IPS-18a (cell line): ENCODE data around the gene POLR2F.

Experiments used
- H3K27ac ChIP-seq: one replicate; pipeline ENCODE4 v1.5.1; 2013; ENCODE audit warnings: low read length
- H3K27me3 ChIP-seq: one replicate; pipeline ENCODE4 v1.6.1; 2013; ENCODE audit warnings: mild to moderate bottlenecking, low read length; ENCODE audit not compliant: control insufficient read depth, insufficient read depth
- H3K36me3 ChIP-seq: one replicate; pipeline ENCODE4 v1.6.1; 2013; ENCODE audit warnings: low read depth, low read length; ENCODE audit not compliant: control insufficient read depth
- H3K4me1 ChIP-seq: one replicate; pipeline ENCODE4 v1.6.1; 2013; ENCODE audit warnings: low read depth, low read length; ENCODE audit not compliant: control insufficient read depth
- H3K4me3 ChIP-seq: one replicate; pipeline ENCODE4 v1.5.1; 2013; ENCODE audit warnings: low read length
- H3K9ac ChIP-seq: one replicate; pipeline ENCODE4 v1.6.1; 2013; ENCODE audit warnings: mild to moderate bottlenecking, low read length, moderate library complexity
- H3K9me3 ChIP-seq: one replicate; pipeline ENCODE4 v1.6.1; 2013; ENCODE audit warnings: low read depth, low read length; ENCODE audit not compliant: control insufficient read depth

Gene POLR2F

DNA sequence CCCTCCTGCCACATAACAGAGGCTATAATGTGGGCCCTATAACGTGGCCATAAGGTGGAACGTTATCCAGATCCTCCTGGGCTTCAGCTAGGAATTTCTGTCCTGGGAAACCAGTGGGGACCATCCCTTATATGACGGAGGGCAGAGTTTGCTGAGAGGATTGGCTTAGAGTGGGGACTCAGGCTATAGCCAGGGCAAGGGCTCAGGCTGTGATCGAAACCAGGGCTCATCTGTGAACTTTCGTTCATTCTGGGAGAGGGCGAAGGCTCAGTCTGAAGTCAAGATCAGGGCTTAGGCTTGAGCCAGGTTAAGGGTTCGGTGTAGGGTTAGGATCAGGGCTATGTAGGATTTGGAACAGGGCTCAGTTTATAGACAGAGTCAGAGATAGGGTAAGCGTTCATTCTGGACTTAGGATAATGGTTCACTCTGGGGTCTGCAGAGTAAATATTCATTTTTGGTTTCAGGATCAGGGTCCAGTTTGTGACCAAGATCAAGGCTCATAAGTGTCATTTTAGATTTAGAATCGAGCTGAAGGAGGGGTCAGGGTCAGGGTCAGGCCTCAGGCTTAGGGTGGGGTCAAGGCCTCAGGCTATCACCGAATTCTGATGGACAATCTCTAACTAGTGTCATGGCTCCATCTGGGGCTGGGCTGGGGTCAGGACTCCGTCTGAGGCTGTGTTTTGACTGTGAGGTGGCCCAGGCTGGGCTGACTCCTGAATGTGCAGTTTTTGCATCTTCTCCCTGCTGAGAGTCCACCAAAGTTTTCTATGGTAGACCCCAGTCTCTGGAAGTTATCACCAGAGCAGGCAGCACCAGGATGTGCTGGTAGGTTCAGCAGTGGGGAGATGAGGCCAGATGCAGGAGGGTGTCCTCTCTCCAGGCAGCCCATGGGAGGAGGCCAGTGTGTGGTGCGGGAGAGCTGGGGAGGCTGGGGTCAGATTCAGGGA, 64.7 kb downstream of the POLR2F start:
- Histone ChIP-seq H3K4me3 (no peak overlapping the region), H3K27ac (no peak overlapping the region), H3K9me3 (no peaks in the 10 kb centered on the region), H3K36me3 (no peaks in the 10 kb centered on the region), H3K27me3 (no peaks in the 10 kb centered on the region), H3K4me1 (no peaks in the 10 kb centered on the region), H3K9ac (no peak overlapping the region)
